Esophagus squamous epithelium (tissue), 5 donors: ENCODE data around the gene MCM9. TPM values are rescaled to one million over a fixed set of nuclear protein-coding genes. Genes with fewer than 3 reads are reported as not detected.

Source experiments
- DNase-seq: peaks from one replicate; lab custom pipeline; 2025; lab: John Stamatoyannopoulos, UW
- H3K27ac ChIP-seq, 4 donors: fragments of 200-600 bp; sonication (generic); one replicate each; pipeline ENCODE4 v1.5.1; 2016 to 2019; ENCODE audit warnings: mild to moderate bottlenecking in 1 of 4
- H3K27me3 ChIP-seq, 4 donors: fragments of 200-600 bp; sonication (generic); 1 replicate in 3 of 4; 2 replicates in 1 of 4; pipeline versions ENCODE4 v1.5.1 to v1.6.0; 2017 to 2021; ENCODE audit warnings: antibody characterized with exemption in 1 of 4
- H3K36me3 ChIP-seq, 3 donors: fragments of 200-600 bp; sonication (generic); one replicate each; pipeline ENCODE4 v1.5.1; 2016 to 2019
- H3K4me1 ChIP-seq, 3 donors: fragments of 200-600 bp; sonication (generic); one replicate each; pipeline ENCODE4 v1.5.1; 2017 to 2019
- H3K4me3 ChIP-seq, 4 donors: fragments of 200-600 bp; sonication (generic); 1 replicate in 3 of 4; 2 replicates in 1 of 4; pipeline ENCODE4 v1.5.1; 2016 to 2019; ENCODE audit warnings: mild to moderate bottlenecking in 2 of 4, moderate library complexity in 1 of 4
- H3K9me3 ChIP-seq, 3 donors: fragments of 200-600 bp; sonication (generic); one replicate each; pipeline ENCODE4 v1.5.1; 2016 to 2019
- POLR2A ChIP-seq, 4 donors: fragments of 450-650 bp; IDR thresholded peaks; one replicate each; pipeline ENCODE4 v1.6.1; 2017; ENCODE audit warnings: antibody characterized with exemption in 4 of 4, mild to moderate bottlenecking in 4 of 4, moderate library complexity in 3 of 4
- WGBS, 2 donors: methylation state at CpG; one replicate each; pipeline ENCODE4 v1.1.5; 2018; 5-methylcytosine and 5-hydroxymethylcytosine counted together
- intact Hi-C: fragments of 100-400 bp; cut with DNase I; formaldehyde crosslinking; loops from one replicate; pipeline ENCODE4 v1.15.0; 2022
- total RNA-seq, 4 donors: library from RNA; depleted of rRNA; stranded (reverse); fragments of >200 nt; gene quantifications; one replicate each; pipeline ENCODE4 v1.1.0, GENCODE V29; 2016
- TF ChIP-seq, protein P1 (sequence below), 6 experiments: fragments of 450-650 bp in 4 of 6; fragments of 200-600 bp in 2 of 6; sonication (generic) in 2 of 6; IDR thresholded peaks; one replicate each; pipeline ENCODE4 v1.5.1; 2016 to 2019; ENCODE audit warnings: antibody characterized with exemption in 6 of 6, mild to moderate bottlenecking in 4 of 6, moderate library complexity in 4 of 6
- donor health status: DM: yes; HTN: yes; CAD: no.

MCM9 gene
- total RNA-seq, 4 donors from 2014 or later, result 11.1 to 22.3 (median 15.1) TPM

DNA sequence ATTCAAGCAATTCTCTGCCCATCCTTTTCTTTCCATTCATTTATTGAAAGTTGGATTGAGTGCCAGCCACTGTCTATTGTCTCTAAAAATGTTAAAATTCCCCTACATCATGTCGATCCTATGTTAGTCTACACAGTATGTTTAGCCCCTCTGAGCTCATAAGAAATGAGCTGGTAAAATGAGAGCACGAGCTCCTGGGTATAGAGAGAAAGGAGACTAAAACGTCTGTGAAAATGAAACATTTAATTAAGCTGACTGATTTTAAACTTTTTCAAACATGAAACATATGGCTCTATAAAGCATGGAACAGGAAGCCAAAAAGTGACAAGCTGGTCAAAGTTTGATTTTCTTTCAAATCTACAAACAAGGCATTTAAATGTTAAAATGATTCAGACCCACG lies 145.0 kb downstream of the MCM9 start:
- Histone ChIP-seq H3K27me3 (no peaks in the 10 kb centered on the region), H3K27ac (no peak overlapping the region), H3K36me3 (no peaks in the 10 kb centered on the region), H3K9me3 (no peaks in the 10 kb centered on the region), H3K4me1 (peaks cover 0 to under 1% (median under 1%) of the 10 kb centered on the region in 3 donors), H3K4me3 (no peak overlapping the region)
- intact Hi-C loops, result no loop called here
- no peak for DNase-seq
- WGBS, 2 donors, result 61 to 69% methylated on average over 4 of the region's 4 CpGs
- TF ChIP-seq, protein P1, sequence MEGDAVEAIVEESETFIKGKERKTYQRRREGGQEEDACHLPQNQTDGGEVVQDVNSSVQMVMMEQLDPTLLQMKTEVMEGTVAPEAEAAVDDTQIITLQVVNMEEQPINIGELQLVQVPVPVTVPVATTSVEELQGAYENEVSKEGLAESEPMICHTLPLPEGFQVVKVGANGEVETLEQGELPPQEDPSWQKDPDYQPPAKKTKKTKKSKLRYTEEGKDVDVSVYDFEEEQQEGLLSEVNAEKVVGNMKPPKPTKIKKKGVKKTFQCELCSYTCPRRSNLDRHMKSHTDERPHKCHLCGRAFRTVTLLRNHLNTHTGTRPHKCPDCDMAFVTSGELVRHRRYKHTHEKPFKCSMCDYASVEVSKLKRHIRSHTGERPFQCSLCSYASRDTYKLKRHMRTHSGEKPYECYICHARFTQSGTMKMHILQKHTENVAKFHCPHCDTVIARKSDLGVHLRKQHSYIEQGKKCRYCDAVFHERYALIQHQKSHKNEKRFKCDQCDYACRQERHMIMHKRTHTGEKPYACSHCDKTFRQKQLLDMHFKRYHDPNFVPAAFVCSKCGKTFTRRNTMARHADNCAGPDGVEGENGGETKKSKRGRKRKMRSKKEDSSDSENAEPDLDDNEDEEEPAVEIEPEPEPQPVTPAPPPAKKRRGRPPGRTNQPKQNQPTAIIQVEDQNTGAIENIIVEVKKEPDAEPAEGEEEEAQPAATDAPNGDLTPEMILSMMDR (IDR thresholded peaks at IDR 0.05), result no peak
- TF ChIP-seq POLR2A (IDR thresholded peaks at IDR 0.05), result no peak

DNA sequence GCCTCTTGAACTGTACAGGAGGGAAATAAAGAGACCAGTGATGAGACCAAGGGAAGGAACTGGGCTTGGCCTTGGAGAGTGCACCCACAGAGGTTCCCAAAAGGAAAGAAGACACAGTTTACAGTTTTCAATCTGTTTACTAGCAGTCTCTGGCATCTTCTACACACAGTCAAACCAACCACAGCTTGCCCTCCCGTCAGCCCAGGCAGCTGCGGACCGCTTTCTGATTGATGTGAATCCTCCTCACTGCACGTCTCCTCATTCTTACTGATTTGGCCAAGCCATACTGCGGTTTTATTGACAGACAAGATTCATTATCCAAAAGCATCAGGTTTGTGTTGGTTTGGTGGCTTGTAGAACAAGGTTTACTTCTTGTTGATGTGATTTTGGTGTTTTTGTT lies 145.5 kb downstream of the MCM9 start:
- H3K36me3 ChIP-seq, result no peaks in the 10 kb centered on the region
- 96% methylated on average over 5 of the region's 5 CpGs for WGBS, 2 donors
- no peaks in the 10 kb centered on the region for H3K9me3 ChIP-seq
- DNase-seq, result no peak
- intact Hi-C loops, result no loop called here
- no peak overlapping the region for H3K27ac ChIP-seq
- TF ChIP-seq, protein P1 (IDR thresholded peaks at IDR 0.05), result no peak
- TF ChIP-seq POLR2A (IDR thresholded peaks at IDR 0.05), result no peak
- peaks cover 5 to 6% (median 6%) of the 10 kb centered on the region in 3 donors for H3K4me1 ChIP-seq
- H3K27me3 ChIP-seq, result no peaks in the 10 kb centered on the region
- no peak overlapping the region for H3K4me3 ChIP-seq

DNA sequence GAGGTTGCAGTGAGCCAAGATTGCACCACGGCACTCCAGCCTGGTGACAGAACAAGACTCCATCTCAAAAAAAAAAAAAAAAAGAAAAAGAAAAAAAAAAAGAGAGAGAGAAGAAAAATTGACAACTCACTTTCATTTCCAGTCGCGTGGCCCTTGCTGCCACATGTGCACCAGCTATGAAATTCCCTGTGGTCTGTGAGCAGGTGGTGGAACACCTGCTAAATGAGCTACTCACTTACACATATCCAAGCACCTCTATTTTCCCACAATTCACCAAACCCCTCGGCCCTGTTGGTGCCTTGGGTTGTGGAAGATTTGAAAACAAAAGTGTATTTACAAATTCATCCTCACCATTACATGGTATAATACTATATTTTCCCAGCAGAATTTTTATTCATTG lies 146.3 kb downstream of the MCM9 start:
- Histone ChIP-seq H3K36me3 (no peaks in the 10 kb centered on the region), H3K9me3 (no peaks in the 10 kb centered on the region), H3K4me3 (no peak overlapping the region), H3K27me3 (no peaks in the 10 kb centered on the region), H3K4me1 (peaks cover 6 to 11% (median 7%) of the 10 kb centered on the region in 3 donors), H3K27ac (no peak overlapping the region)
- WGBS, 2 donors, result 74 to 81% methylated on average over 4 of the region's 4 CpGs
- intact Hi-C loops, result no loop called here
- TF ChIP-seq POLR2A (IDR thresholded peaks at IDR 0.05), result no peak
- TF ChIP-seq, protein P1 (IDR thresholded peaks at IDR 0.05), result no peak
- DNase-seq, result no peak

DNA sequence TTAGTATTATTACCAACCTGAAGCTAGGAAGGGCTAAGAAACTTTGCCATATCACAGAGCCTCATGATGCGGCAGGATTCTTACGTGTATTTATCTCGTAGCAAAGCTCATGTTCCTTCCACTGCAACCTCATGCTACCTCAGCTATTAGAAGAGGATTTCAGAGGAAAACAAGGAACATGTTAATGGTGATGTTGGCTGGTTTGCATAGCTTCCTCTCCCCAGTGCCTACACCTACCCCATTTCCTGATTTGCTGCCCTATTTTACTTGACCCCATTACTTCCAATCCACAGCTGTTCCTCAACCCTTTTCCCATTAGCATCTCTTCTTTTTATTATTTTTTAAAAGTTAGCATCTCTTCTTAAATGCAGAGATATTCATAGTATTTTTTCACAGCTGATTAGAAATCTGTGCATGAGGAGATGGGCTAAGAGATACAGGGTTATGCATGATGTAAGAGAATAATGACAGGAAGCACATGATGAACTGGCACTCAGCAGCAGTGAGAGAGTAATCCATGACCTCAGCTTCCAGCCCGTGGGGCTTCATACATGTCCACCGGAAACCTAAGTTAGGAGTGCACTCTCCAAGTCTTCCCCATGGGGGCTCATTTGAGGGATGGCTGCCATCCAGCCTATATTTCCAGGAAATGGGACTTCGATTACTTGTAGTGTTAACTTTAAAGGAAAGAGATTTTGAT lies 147.1 kb downstream of the MCM9 start:
- TF ChIP-seq POLR2A (IDR thresholded peaks at IDR 0.05), result no peak
- TF ChIP-seq, protein P1 (IDR thresholded peaks at IDR 0.05), result no peak
- Histone ChIP-seq H3K4me3 (no peak overlapping the region), H3K27ac (no peak overlapping the region), H3K9me3 (no peaks in the 10 kb centered on the region), H3K36me3 (no peaks in the 10 kb centered on the region), H3K27me3 (no peaks in the 10 kb centered on the region), H3K4me1 (peaks cover 6 to 17% (median 7%) of the 10 kb centered on the region in 3 donors)
- intact Hi-C loops, result no loop called here
- 66 to 88% methylated on average over 6 of the region's 6 CpGs for WGBS, 2 donors
- no peak for DNase-seq

DNA sequence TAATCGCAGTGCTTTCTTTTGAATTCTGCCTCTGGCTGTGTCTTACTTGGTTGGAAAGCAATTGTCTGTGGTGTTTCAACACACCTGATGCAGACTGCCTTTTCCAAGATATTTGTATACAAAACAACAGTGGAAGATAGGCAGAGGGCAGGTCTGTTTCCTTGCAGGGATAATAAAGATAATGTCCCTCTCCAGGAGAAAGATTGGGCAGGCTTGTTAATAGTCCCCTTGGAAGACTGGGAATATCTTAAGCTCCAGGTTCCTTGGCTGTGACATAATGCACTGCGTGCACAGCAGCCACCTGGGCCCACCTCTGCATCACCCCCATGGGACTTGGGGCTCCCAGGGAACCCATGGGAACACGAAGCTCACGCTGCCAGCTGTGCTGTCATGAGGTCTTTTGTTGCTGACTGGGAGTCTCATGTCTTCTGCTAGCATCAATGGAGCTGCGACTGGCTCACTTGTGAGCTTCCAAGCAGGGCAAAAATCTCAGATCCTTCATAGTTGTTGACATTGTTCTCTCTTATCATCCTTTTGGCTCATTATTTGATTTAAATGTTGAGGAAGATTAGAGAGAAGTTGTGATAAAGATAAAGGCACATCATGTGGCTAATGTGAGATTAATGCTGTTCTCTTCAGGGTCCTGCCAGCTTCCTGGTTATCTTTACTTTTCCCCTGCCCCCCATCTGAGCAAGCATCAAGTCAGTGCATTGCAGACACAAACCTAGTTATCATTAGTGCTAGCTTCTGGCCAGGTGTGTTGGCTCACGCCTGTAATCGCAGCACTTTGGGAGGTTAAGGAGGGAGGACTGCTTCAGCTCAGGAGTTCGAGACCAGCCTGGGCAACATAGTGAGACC lies 148.1 kb downstream of the MCM9 start:
- H3K4me3 ChIP-seq, result no peak overlapping the region
- WGBS, 2 donors, result 86 to 90% methylated on average over 5 to 8 of the region's 8 CpGs
- intact Hi-C loops, result no loop called here

More for the DNA sequence above, 148.1 kb downstream of the MCM9 start:
- no peak for TF ChIP-seq POLR2A (IDR thresholded peaks at IDR 0.05)
- TF ChIP-seq, protein P1 (IDR thresholded peaks at IDR 0.05), result no peak
- peaks cover 6 to 17% (median 7%) of the 10 kb centered on the region in 3 donors for H3K4me1 ChIP-seq
- no peak overlapping the region for H3K27ac ChIP-seq
- no peak for DNase-seq
- H3K27me3 ChIP-seq, result no peaks in the 10 kb centered on the region
- no peaks in the 10 kb centered on the region for H3K9me3 ChIP-seq
- no peaks in the 10 kb centered on the region for H3K36me3 ChIP-seq
